Measurements from ENCODE around the gene ADAT1.

The ADAT1 gene

GRCh38 chr16:75622761-75623605 is at the start of gene ADAT1:
ADAT1 (minus strand) TSS chr16:75623281; CDS start chr16:75620799, 2,482 bp downstream.
- DNase-seq = peak; percentile 84

GRCh38 chr16:75667503-75667902 is 44.4 kb upstream of the ADAT1 start:
- DNase-seq = no peak

- DNase-seq = no peak
Measured at GRCh38 chr16:75660726-75661302, 37.7 kb upstream of the ADAT1 start.

GRCh38 chr16:75660321-75660720 is 37.2 kb upstream of the ADAT1 start:
- no peak for DNase-seq

- DNase-seq = no peak
Measured at GRCh38 chr16:75658175-75658574, 35.1 kb upstream of the ADAT1 start.

GRCh38 chr16:75653922-75654321 is 30.8 kb upstream of the ADAT1 start:
- DNase-seq = no peak

GRCh38 chr16:75648265-75649076 is 25.4 kb upstream of the ADAT1 start:
- DNase-seq = peak; percentile 55

- DNase-seq = peak; percentile 81
Measured at GRCh38 chr16:75647492-75648264, 24.6 kb upstream of the ADAT1 start, which contains the start of the genes KARS1 and TERF2IP. KARS1 (minus strand) TSS chr16:75647665; CDS start chr16:75647639, 26 bp downstream. TERF2IP (plus strand) TSS chr16:75647773; CDS start chr16:75647883, 110 bp downstream.

GRCh38 chr16:75647112-75647491 is 24.0 kb upstream of the ADAT1 start:
- DNase-seq = no peak

- no peak for DNase-seq
Measured at GRCh38 chr16:75644240-75645012, 21.3 kb upstream of the ADAT1 start.

GRCh38 chr16:75640598-75640997 is 17.5 kb upstream of the ADAT1 start:
- DNase-seq = no peak

GRCh38 chr16:75635036-75635435 is 12.0 kb upstream of the ADAT1 start:
- DNase-seq = no peak

- DNase-seq = no peak
Measured at GRCh38 chr16:75632857-75633256, 9.8 kb upstream of the ADAT1 start.

- no peak for DNase-seq
Measured at GRCh38 chr16:75630052-75630451, 7.0 kb upstream of the ADAT1 start.

GRCh38 chr16:75629132-75629531 is 6.1 kb upstream of the ADAT1 start:
- no peak for DNase-seq

GRCh38 chr16:75628351-75628750 is 5.3 kb upstream of the ADAT1 start:
- no peak for DNase-seq

GRCh38 chr16:75627851-75628250 is 4.8 kb upstream of the ADAT1 start:
- no peak for DNase-seq

- no peak for DNase-seq
Measured at GRCh38 chr16:75626806-75627205, 3.7 kb upstream of the ADAT1 start.

GRCh38 chr16:75624921-75625334 is 1.8 kb upstream of the ADAT1 start:
- no peak for DNase-seq

- no peak for DNase-seq
Measured at GRCh38 chr16:75621170-75621477, 2.0 kb downstream of the ADAT1 start.

- no peak for DNase-seq
Measured at GRCh38 chr16:75620326-75621169, 2.5 kb downstream of the ADAT1 start.
